ENCODE data around the gene LLCFC1.

The LLCFC1 gene

GRCh38 chr7:142915315-142915714 lies 24.0 kb upstream of the LLCFC1 start:
- POLR2A ChIA-PET (ENCODE audit: low non-redundant PET): no interaction called here
- no peak for TF ChIP-seq CTCF (conservative IDR thresholded peaks at IDR 0.05; ENCODE audit: low read depth)
- no peak for DNase-seq (ENCODE audit: low spot score)
- no peak overlapping the region for H3K27ac ChIP-seq
- CTCF ChIA-PET: interaction anchor here (1.5 kb wide), 1 partner anchor 46 kb away, joined by 5 read pairs; no protein-coding TSS in a partner anchor

- no peak overlapping the region for H3K27ac ChIP-seq
- no peak for DNase-seq (ENCODE audit: low spot score)
- POLR2A ChIA-PET (ENCODE audit: low non-redundant PET): no interaction called here
- CTCF ChIA-PET: no interaction called here
- no peak for TF ChIP-seq CTCF (conservative IDR thresholded peaks at IDR 0.05; ENCODE audit: low read depth)
Measured at GRCh38 chr7:142916508-142916907, 22.8 kb upstream of the LLCFC1 start.

GRCh38 chr7:142917447-142917846 lies 21.8 kb upstream of the LLCFC1 start:
- no peak for DNase-seq (ENCODE audit: low spot score)
- ChIA-PET CTCF (no interaction called here), POLR2A (ENCODE audit: low non-redundant PET) (no interaction called here)
- no peak overlapping the region for H3K27ac ChIP-seq
- no peak for TF ChIP-seq CTCF (conservative IDR thresholded peaks at IDR 0.05; ENCODE audit: low read depth)

GRCh38 chr7:142918901-142919300 lies 20.4 kb upstream of the LLCFC1 start:
- ChIA-PET CTCF (no interaction called here), POLR2A (ENCODE audit: low non-redundant PET) (interaction anchor here (0.5 kb wide), 1 partner anchor 36 kb away, joined by 3 read pairs; no protein-coding TSS in a partner anchor)
- no peak overlapping the region for H3K27ac ChIP-seq
- no peak for TF ChIP-seq CTCF (conservative IDR thresholded peaks at IDR 0.05; ENCODE audit: low read depth)
- DNase-seq (ENCODE audit: low spot score): no peak

GRCh38 chr7:142919656-142920055 lies 19.6 kb upstream of the LLCFC1 start:
- DNase-seq (ENCODE audit: low spot score): no peak
- POLR2A ChIA-PET (ENCODE audit: low non-redundant PET): interaction anchor here (0.5 to 0.6 kb wide), 2 partner anchors 35 to 80 kb away, joined by 3 read pairs; no protein-coding TSS in a partner anchor
- no peak for TF ChIP-seq CTCF (conservative IDR thresholded peaks at IDR 0.05; ENCODE audit: low read depth)
- no peak overlapping the region for H3K27ac ChIP-seq
- CTCF ChIA-PET: no interaction called here

- H3K27ac ChIP-seq: no peak overlapping the region
- TF ChIP-seq CTCF (conservative IDR thresholded peaks at IDR 0.05; ENCODE audit: low read depth): no peak
- POLR2A ChIA-PET (ENCODE audit: low non-redundant PET): no interaction called here
- no peak for DNase-seq (ENCODE audit: low spot score)
- CTCF ChIA-PET: no interaction called here
Measured at GRCh38 chr7:142923391-142923790, 15.9 kb upstream of the LLCFC1 start.

GRCh38 chr7:142925413-142925812 lies 13.9 kb upstream of the LLCFC1 start:
- ChIA-PET POLR2A (ENCODE audit: low non-redundant PET) (no interaction called here), CTCF (no interaction called here)
- no peak for DNase-seq (ENCODE audit: low spot score)
- no peak overlapping the region for H3K27ac ChIP-seq
- TF ChIP-seq CTCF (conservative IDR thresholded peaks at IDR 0.05; ENCODE audit: low read depth): no peak
